Prostate gland (tissue), 2 donors: ENCODE results near the gene AKT3. TPM values are rescaled to one million over a fixed set of nuclear protein-coding genes. Genes with fewer than 3 reads are reported as not detected.

ENCODE experiments used
- DNase-seq: peaks from one replicate; pipeline ENCODE4 v3.0.0-alpha.2; 2019; ENCODE audit warnings: low spot score
- H3K27ac ChIP-seq, 2 donors: fragments of 200-600 bp; sonication (generic); 2 replicates each; pipeline ENCODE4 v1.5.1; 2017 to 2019
- H3K27me3 ChIP-seq: fragments of 200-600 bp; sonication (generic); replicated peaks from 2 replicates; pipeline ENCODE4 v1.5.1; 2019; ENCODE audit not compliant: insufficient read depth
- H3K36me3 ChIP-seq, 2 donors: fragments of 200-600 bp; sonication (generic); 1 replicate in 1 of 2; 2 replicates in 1 of 2; pipeline versions ENCODE4 v1.5.1 to v1.8.1; 2017 to 2019
- H3K4me1 ChIP-seq: fragments of 200-600 bp; sonication (generic); replicated peaks from 2 replicates; pipeline ENCODE4 v1.5.1; 2019
- H3K4me3 ChIP-seq, 2 donors: fragments of 200-600 bp; sonication (generic); 2 replicates each; pipeline ENCODE4 v1.5.1; 2017 to 2019
- H3K9me3 ChIP-seq: fragments of 200-600 bp; sonication (generic); 2 replicates; pipeline ENCODE4 v1.5.1; 2017
- CTCF ChIP-seq, 4 experiments: fragments of 200-600 bp in 2 of 4; fragments of 450-650 bp in 2 of 4; sonication (generic) in 2 of 4; IDR thresholded peaks; 1 replicate in 3 of 4; 2 replicates in 1 of 4; pipeline ENCODE4 v1.5.1; 2016 to 2019; ENCODE audit warnings: antibody characterized with exemption in 4 of 4, mild to moderate bottlenecking in 2 of 4, moderate library complexity in 2 of 4
- POLR2A ChIP-seq: fragments of 450-650 bp; IDR thresholded peaks from one replicate; pipeline ENCODE4 v1.6.1; 2016; ENCODE audit warnings: antibody characterized with exemption, mild to moderate bottlenecking
- POLR2AphosphoS5 ChIP-seq: sonication (generic); formaldehyde crosslinking; IDR thresholded peaks from one replicate; pipeline ENCODE4 v1.6.1; 2017; ENCODE audit warnings: antibody characterized with exemption
- WGBS: methylation state at CpG from one replicate; pipeline ENCODE4 v1.1.5; 2018; 5-methylcytosine and 5-hydroxymethylcytosine counted together
- intact Hi-C: fragments of 100-400 bp; cut with DNase I; formaldehyde crosslinking; loops from one replicate; pipeline ENCODE4 v1.14.2; 2022
- total RNA-seq, 2 donors: library from RNA; depleted of rRNA; stranded (reverse); fragments of >200 nt; gene quantifications; one replicate each; pipeline ENCODE4 v1.1.0, GENCODE V29; 2016

The AKT3 gene
- total RNA-seq, 2 donors from 2014 or later, result 40.7 to 62.7 TPM

GRCh38 chr1:243693800-243694199 is 156.2 kb downstream of the AKT3 start:
- WGBS, result 56% methylated on average over 1 of the region's 1 CpG
- no peak for TF ChIP-seq CTCF (IDR thresholded peaks at IDR 0.05)
- no peak for TF ChIP-seq POLR2A
- TF ChIP-seq POLR2AphosphoS5, result no peak
- no peaks in the 10 kb centered on the region for H3K36me3 ChIP-seq

GRCh38 chr1:243686159-243686558 is 163.9 kb downstream of the AKT3 start:
- intact Hi-C loops, result no loop called here
- WGBS, result 100% methylated on average over 1 of the region's 1 CpG
- H3K27ac ChIP-seq, result no peak overlapping the region
- H3K9me3 ChIP-seq, result no peaks in the 10 kb centered on the region
- H3K36me3 ChIP-seq, result no peaks in the 10 kb centered on the region
- no peaks in the 10 kb centered on the region for H3K27me3 ChIP-seq
- no peak for TF ChIP-seq POLR2A
- no peak for TF ChIP-seq CTCF (IDR thresholded peaks at IDR 0.05)
- no peak for TF ChIP-seq POLR2AphosphoS5
- H3K4me3 ChIP-seq, result no peak overlapping the region
- no peak for DNase-seq
- no peaks in the 10 kb centered on the region for H3K4me1 ChIP-seq

More at GRCh38 chr1:243693800-243694199, 156.2 kb downstream of the AKT3 start:
- Histone ChIP-seq H3K27me3 (no peaks in the 10 kb centered on the region), H3K4me3 (no peak overlapping the region), H3K9me3 (no peaks in the 10 kb centered on the region), H3K4me1 (no peaks in the 10 kb centered on the region), H3K27ac (no peak overlapping the region)
- DNase-seq, result no peak
- intact Hi-C loops, result no loop called here

GRCh38 chr1:243680860-243681259 is 169.2 kb downstream of the AKT3 start:
- intact Hi-C loops, result no loop called here
- no peak overlapping the region for H3K27ac ChIP-seq
- H3K27me3 ChIP-seq, result no peaks in the 10 kb centered on the region
- H3K4me3 ChIP-seq, result no peak overlapping the region
- H3K4me1 ChIP-seq, result no peaks in the 10 kb centered on the region
- TF ChIP-seq POLR2A (no peak), CTCF (IDR thresholded peaks at IDR 0.05) (no peak), POLR2AphosphoS5 (no peak)
- no peaks in the 10 kb centered on the region for H3K9me3 ChIP-seq
- no peak for DNase-seq
- no peaks in the 10 kb centered on the region for H3K36me3 ChIP-seq

GRCh38 chr1:243672539-243673074 is 177.4 kb downstream of the AKT3 start:
- no peak for TF ChIP-seq POLR2AphosphoS5
- no peak for TF ChIP-seq POLR2A
- no peak for TF ChIP-seq CTCF (IDR thresholded peaks at IDR 0.05)
- no peaks in the 10 kb centered on the region for H3K36me3 ChIP-seq
- H3K4me3 ChIP-seq, result no peak overlapping the region
- no peaks in the 10 kb centered on the region for H3K4me1 ChIP-seq
- no peaks in the 10 kb centered on the region for H3K27me3 ChIP-seq
- H3K27ac ChIP-seq, result no peak overlapping the region
- no peak for DNase-seq
- WGBS, result 55% methylated on average over 3 of the region's 3 CpGs
- intact Hi-C loops, result no loop called here
- H3K9me3 ChIP-seq, result no peaks in the 10 kb centered on the region

- Histone ChIP-seq H3K9me3 (no peaks in the 10 kb centered on the region), H3K27ac (no peak overlapping the region), H3K27me3 (no peaks in the 10 kb centered on the region), H3K36me3 (no peaks in the 10 kb centered on the region), H3K4me3 (no peak overlapping the region), H3K4me1 (no peaks in the 10 kb centered on the region)
- 92% methylated on average over 2 of the region's 2 CpGs for WGBS
- TF ChIP-seq CTCF (IDR thresholded peaks at IDR 0.05) (no peak), POLR2A (no peak), POLR2AphosphoS5 (no peak)
- intact Hi-C loops, result no loop called here
- no peak for DNase-seq
Measured at GRCh38 chr1:243667591-243667990, 182.5 kb downstream of the AKT3 start.
